H1 (cell line): ENCODE data around the gene SMYD3. TPM values are rescaled to one million over a fixed set of nuclear protein-coding genes. Genes with fewer than 3 reads are reported as not detected.

Experiments used
- CTCF ChIA-PET: fragments of 300-600 bp; sonication (Branson Sonifier 250); formaldehyde crosslinking; loops from one replicate; lab custom pipeline; 2021; ENCODE audit not compliant: partially characterized antibody; lab: Charles Lee
- POLR2A ChIA-PET: fragments of 300-600 bp; sonication (Branson Sonifier 250); formaldehyde crosslinking; loops from one replicate; lab custom pipeline; 2021; ENCODE audit warnings: inconsistent platforms; ENCODE audit not compliant: partially characterized antibody; lab: Charles Lee
- DNase-seq, 2 experiments: peaks; one replicate each; pipeline versions ENCODE4 v3.0.0 to v3.0.0-alpha.2; 2010 to 2022; ENCODE audit warnings: low spot score in 2 of 2, low read depth in 1 of 2, mixed read lengths in 1 of 2
- FAIRE-seq: peaks from 2 replicates; lab custom pipeline; 2011; peaks lifted over from hg19 to GRCh38; lab: Jason Lieb, UNC
- H2AFZ ChIP-seq: 2 replicates; pipeline ENCODE4 v1.8.1; 2012; ENCODE audit warnings: low read length, inconsistent platforms
- H2AK5ac ChIP-seq: 2 replicates; pipeline ENCODE4 v1.6.1; 2013; ENCODE audit warnings: low read depth, low read length
- H2BK120ac ChIP-seq: replicated peaks from 2 replicates; pipeline ENCODE3; 2013; ENCODE audit warnings: low read depth, low read length, inconsistent platforms
- H2BK12ac ChIP-seq: 2 replicates; pipeline ENCODE4 v1.6.1; 2013; ENCODE audit warnings: low read depth, low read length
- H2BK15ac ChIP-seq: 2 replicates; pipeline ENCODE4 v1.6.1; 2013; ENCODE audit warnings: low read length
- H2BK20ac ChIP-seq: 2 replicates; pipeline ENCODE4 v1.6.1; 2013; ENCODE audit warnings: low read length
- H2BK5ac ChIP-seq: 2 replicates; pipeline ENCODE4 v1.6.1; 2013; ENCODE audit warnings: low read depth, low read length
- H3K14ac ChIP-seq: 2 replicates; pipeline ENCODE4 v1.6.1; 2013; ENCODE audit warnings: inconsistent platforms; ENCODE audit not compliant: insufficient read length
- H3K18ac ChIP-seq: 2 replicates; pipeline ENCODE4 v1.6.1; 2013; ENCODE audit warnings: low read length; ENCODE audit errors: extremely low read depth
- H3K23ac ChIP-seq: 2 replicates; pipeline ENCODE4 v1.6.1; 2013; ENCODE audit warnings: inconsistent platforms; ENCODE audit not compliant: insufficient read length
- H3K23me2 ChIP-seq: 2 replicates; pipeline ENCODE4 v1.6.1; 2013; ENCODE audit warnings: low read depth, low read length
- H3K27ac ChIP-seq: 2 replicates; pipeline ENCODE4 v1.6.1; 2011; ENCODE audit warnings: low read depth, low read length, inconsistent platforms
- H3K27me3 ChIP-seq, 4 experiments: replicated peaks in 1 of 4; 1 replicate in 1 of 4; 2 replicates in 3 of 4; pipeline versions ENCODE4 v1.6.1 to v1.8.1; 2011 to 2013; ENCODE audit warnings: low read length in 3 of 4, mild to moderate bottlenecking in 3 of 4, inconsistent platforms in 2 of 4, mixed read lengths in 2 of 4, moderate library complexity in 1 of 4; ENCODE audit not compliant: control insufficient read depth in 3 of 4, insufficient read depth in 3 of 4; ENCODE audit errors: extremely low read depth in 1 of 4
- H3K36me3 ChIP-seq, 4 experiments: 2 replicates each; pipeline versions ENCODE4 v1.6.1 to v1.8.1; 2011 to 2013; ENCODE audit warnings: mild to moderate bottlenecking in 4 of 4, low read length in 3 of 4, moderate library complexity in 2 of 4, control low read depth in 1 of 4, inconsistent platforms in 1 of 4; ENCODE audit not compliant: insufficient read depth in 4 of 4, control insufficient read depth in 2 of 4
- H3K4ac ChIP-seq: replicated peaks from 2 replicates; pipeline ENCODE3; 2013; ENCODE audit warnings: low read length, low read depth, mixed read lengths, inconsistent platforms; ENCODE audit not compliant: insufficient read length
- H3K4me1 ChIP-seq, 4 experiments: replicated peaks in 1 of 4; 1 replicate in 1 of 4; 2 replicates in 3 of 4; pipeline versions ENCODE4 v1.6.1 to v1.8.1; 2011 to 2013; ENCODE audit warnings: low read length in 3 of 4, inconsistent platforms in 2 of 4, mixed read lengths in 1 of 4; ENCODE audit not compliant: insufficient read depth in 4 of 4, control insufficient read depth in 3 of 4
- H3K4me2 ChIP-seq, 2 experiments: 2 replicates each; pipeline versions ENCODE4 v1.6.1 to v1.8.1; 2011 to 2013; ENCODE audit warnings: low read depth in 2 of 2, low read length in 2 of 2, control low read depth in 1 of 2, inconsistent platforms in 1 of 2, mild to moderate bottlenecking in 1 of 2; ENCODE audit not compliant: insufficient read depth in 1 of 2
- H3K4me3 ChIP-seq, 4 experiments: fragments of 200-600, 300-600 bp in 1 of 4; sonication (generic), shearing (Covaris generic), sonication (Bioruptor Twin) in 1 of 4; 2 replicates each; pipeline versions ENCODE4 v1.5.1 to v1.8.1; 2011 to 2016; ENCODE audit warnings: low read length in 4 of 4, low read depth in 3 of 4, control low read depth in 2 of 4, inconsistent platforms in 2 of 4, mild to moderate bottlenecking in 2 of 4, mixed read lengths in 1 of 4, moderate library complexity in 1 of 4; ENCODE audit not compliant: insufficient read depth in 2 of 4; ENCODE audit errors: extremely low read depth in 1 of 4
- H3K56ac ChIP-seq: replicated peaks from 2 replicates; pipeline ENCODE3; 2013; ENCODE audit warnings: low read depth, mild to moderate bottlenecking, mixed read lengths, low read length, inconsistent platforms; ENCODE audit not compliant: insufficient read length
- H3K79me1 ChIP-seq: 2 replicates; pipeline ENCODE4 v1.6.1; 2013; ENCODE audit warnings: low read depth, low read length, control low read depth
- H3K79me2 ChIP-seq, 2 experiments: 2 replicates each; pipeline versions ENCODE4 v1.6.1 to v1.8.1; 2012 to 2013; ENCODE audit warnings: low read length in 2 of 2, mild to moderate bottlenecking in 2 of 2, inconsistent platforms in 1 of 2; ENCODE audit not compliant: insufficient read depth in 2 of 2, control insufficient read depth in 1 of 2
- H3K9ac ChIP-seq, 4 experiments: replicated peaks in 1 of 4; 1 replicate in 1 of 4; 2 replicates in 3 of 4; pipeline versions ENCODE4 v1.6.1 to v1.8.1; 2011 to 2013; ENCODE audit warnings: low read depth in 3 of 4, low read length in 3 of 4, control low read depth in 2 of 4, mild to moderate bottlenecking in 2 of 4, moderate library complexity in 2 of 4, inconsistent platforms in 1 of 4; ENCODE audit errors: extremely low read depth in 1 of 4
- H3K9me3 ChIP-seq, 2 experiments: 2 replicates each; pipeline versions ENCODE4 v1.6.1 to v1.8.1; 2012 to 2013; ENCODE audit warnings: mild to moderate bottlenecking in 2 of 2, moderate library complexity in 2 of 2, control low read depth in 1 of 2, inconsistent platforms in 1 of 2, low read depth in 1 of 2, low read length in 1 of 2, mixed read lengths in 1 of 2; ENCODE audit not compliant: insufficient read depth in 2 of 2
- H4K20me1 ChIP-seq, 2 experiments: replicated peaks in 1 of 2; 2 replicates each; pipeline versions ENCODE3 to v1.8.1; 2011 to 2013; ENCODE audit warnings: inconsistent platforms in 2 of 2, low read length in 2 of 2, mild to moderate bottlenecking in 1 of 2; ENCODE audit not compliant: insufficient read depth in 2 of 2, control insufficient read depth in 1 of 2
- H4K5ac ChIP-seq: 2 replicates; pipeline ENCODE4 v1.6.1; 2013; ENCODE audit warnings: low read length, low read depth, mixed read lengths, inconsistent platforms; ENCODE audit not compliant: insufficient read length
- H4K8ac ChIP-seq: 2 replicates; pipeline ENCODE4 v1.8.0; 2013; ENCODE audit warnings: mild to moderate bottlenecking, moderate library complexity, low read length, inconsistent platforms; ENCODE audit not compliant: insufficient read depth; ENCODE audit errors: extremely low read depth
- H4K91ac ChIP-seq: replicated peaks from 2 replicates; pipeline ENCODE3; 2013; ENCODE audit warnings: low read length, mixed read lengths, inconsistent platforms; ENCODE audit not compliant: insufficient read length
- CHD1 ChIP-seq: IDR thresholded peaks from 2 replicates; pipeline ENCODE4 v1.6.1; 2012; ENCODE audit warnings: low read depth, low read length, improper control_type of control experiment
- CHD2 ChIP-seq: IDR thresholded peaks from 2 replicates; pipeline ENCODE4 v1.6.1; 2012; ENCODE audit warnings: low read length, improper control_type of control experiment
- CTBP2 ChIP-seq: IDR thresholded peaks from 2 replicates; pipeline ENCODE4 v1.7.0; 2011; ENCODE audit warnings: borderline replicate concordance, mild to moderate bottlenecking, moderate library complexity, mixed read lengths, low read length; ENCODE audit not compliant: insufficient read depth, insufficient read length
- EZH2 ChIP-seq: fragments of 200-600 bp; sonication (generic); IDR thresholded peaks from 2 replicates; pipeline ENCODE4 v1.7.1; 2012; ENCODE audit warnings: low read depth, mild to moderate bottlenecking, moderate library complexity, low read length, inconsistent platforms; ENCODE audit not compliant: severe bottlenecking
- KDM4A ChIP-seq: IDR thresholded peaks from one replicate; pipeline ENCODE4 v1.7.1; 2012; ENCODE audit warnings: low read depth, mild to moderate bottlenecking, moderate library complexity, low read length, inconsistent platforms; ENCODE audit not compliant: severe bottlenecking
- MAX ChIP-seq: IDR thresholded peaks from 2 replicates; pipeline ENCODE4 v1.6.1; 2012; ENCODE audit warnings: inconsistent platforms
- PHF8 ChIP-seq: fragments of 200-600 bp; sonication (generic); conservative IDR thresholded peaks from 2 replicates; pipeline ENCODE4 v1.7.1; 2012; ENCODE audit warnings: low read depth, mild to moderate bottlenecking, inconsistent platforms, low read length, moderate library complexity
- RNF2 ChIP-seq: fragments of 200-900, 300-1000 bp; sonication (generic); IDR thresholded peaks from 2 replicates; pipeline ENCODE4 v1.7.1; 2016; ENCODE audit warnings: borderline replicate concordance, low read depth, mild to moderate bottlenecking, antibody characterized with exemption, low read length; ENCODE audit not compliant: poor library complexity, severe bottlenecking; ENCODE audit errors: missing control alignments
- SUZ12 ChIP-seq: fragments of 200-600 bp; sonication (generic); IDR thresholded peaks from 2 replicates; pipeline ENCODE4 v1.6.1; 2012; ENCODE audit warnings: mild to moderate bottlenecking, inconsistent platforms, low read length, moderate library complexity, mixed read lengths
- YY1 ChIP-seq: IDR thresholded peaks from 2 replicates; pipeline ENCODE4 v1.6.1; 2011; ENCODE audit warnings: low read depth, mild to moderate bottlenecking, low read length
- WGBS, 2 experiments: shearing (Covaris generic) in 1 of 2; methylation state at CpG; one replicate each; pipeline versions ENCODE4 v1.1.6 to v1.1.7; 2013 to 2015; ENCODE audit warnings: low lambda C conversion rate in 2 of 2, mixed read lengths in 2 of 2, inconsistent platforms in 1 of 2, low coverage in 1 of 2, missing lambda C conversion rate in 1 of 2; ENCODE audit not compliant: insufficient replicate concordance in 2 of 2, insufficient coverage in 1 of 2, insufficient read length in 1 of 2; ENCODE audit errors: extremely low coverage in 1 of 2, missing lambda C conversion rate in 1 of 2; 5-methylcytosine and 5-hydroxymethylcytosine counted together
- polyA plus RNA-seq, 7 experiments: library from polyadenylated mRNA; depleted of rRNA in 3 of 7; stranded (reverse) in 5 of 7; unstranded in 2 of 7; fragments of >200 nt in 5 of 7; fragments of 200-250 nt in 2 of 7; gene quantifications; 1 replicate in 5 of 7; 2 replicates in 1 of 7; 4 replicates in 1 of 7; pipeline versions ENCODE4 v1.2.1 to v1.2.3, GENCODE V29; 2011 to 2013; ENCODE audit warnings: missing spikeins in 2 of 7, mixed read lengths in 2 of 7
- total RNA-seq: library from RNA; stranded (reverse); fragmentation: NEBNext Ultra II Directional; extraction: Animal tissue kit (Norgen Biotek cat#: 25700); gene quantifications from 2 replicates; pipeline ENCODE4 v1.2.1, GENCODE V29; 2021

The SMYD3 gene
- total and polyA plus RNA-seq, 2 of the 8 experiments (the other 6 are each of a cell fraction or from before 2014, with no cell fraction given), result 17.3 to 25.4 TPM

- no peaks in the 10 kb centered on the region for H3K79me2 ChIP-seq
- H2AK5ac ChIP-seq, result no peak overlapping the region
- DNase-seq, result no peak
- H2AFZ ChIP-seq, result no peak overlapping the region
- FAIRE-seq, result no peak
- no peak overlapping the region for H3K27ac ChIP-seq
- no peak overlapping the region for H2BK12ac ChIP-seq
- no peak overlapping the region for H3K18ac ChIP-seq
- H2BK15ac ChIP-seq, result no peak overlapping the region
- no peaks in the 10 kb centered on the region for H3K27me3 ChIP-seq
- H2BK120ac ChIP-seq, result no peak overlapping the region
- POLR2A ChIA-PET, result no interaction called here
- H3K23me2 ChIP-seq, result no peaks in the 10 kb centered on the region
- no peak overlapping the region for H4K5ac ChIP-seq
- no peak overlapping the region for H3K14ac ChIP-seq
- H3K9me3 ChIP-seq, result no peaks in the 10 kb centered on the region
- no peak overlapping the region for H3K9ac ChIP-seq
- H3K56ac ChIP-seq, result no peak overlapping the region
- WGBS, 2 experiments, result 95% methylated on average over 7 of the region's 7 CpGs; no CpG with 5 or more reads in 1 of the 2 experiments
- H4K91ac ChIP-seq, result no peak overlapping the region
- no peak overlapping the region for H3K4me2 ChIP-seq
- no peak overlapping the region for H3K4me3 ChIP-seq
- H3K23ac ChIP-seq, result no peak overlapping the region
- peaks cover 0 to 8% (median under 1%) of the 10 kb centered on the region in 4 experiments; a peak in 1 of 7 replicates for H3K4me1 ChIP-seq
- TF ChIP-seq RNF2 (no peak), CHD1 (no peak), SUZ12 (no peak), PHF8 (no peak), CTBP2 (no peak), MAX (no peak), EZH2 (no peak), CHD2 (no peak), YY1 (no peak), KDM4A (no peak)
- TF ChIP-seq, all 59 proteins: peak for 0
- CTCF ChIA-PET, result interaction anchor here (0.6 to 2.6 kb wide), 4 partner anchors 69 to 569 kb away, joined by 3 to 8 read pairs (median 4); no protein-coding TSS in a partner anchor
- Histone ChIP-seq H3K36me3 (no peaks in the 10 kb centered on the region), H3K79me1 (no peaks in the 10 kb centered on the region), H4K8ac (no peak overlapping the region), H2BK5ac (no peak overlapping the region), H2BK20ac (no peak overlapping the region), H3K4ac (no peak overlapping the region), H4K20me1 (no peaks in the 10 kb centered on the region)
Observed at GRCh38 chr1:245929224-245929623, 577.9 kb downstream of the SMYD3 start.
